ENCODE results near the gene SUSD4.

- TF ChIP-seq EZH2 (IDR thresholded peaks at IDR 0.05; ENCODE audit: borderline replicate concordance, low read length) = no peak
- no peak for TF ChIP-seq CTCF (IDR thresholded peaks at IDR 0.05; ENCODE audit: low read length)
Observed at GRCh38 chr1:223364685-223365382, 858 bp upstream of the SUSD4 start.

Measured in OCI-LY1 (cell line).